ENCODE data around the gene CIROP.

CIROP gene

DNA sequence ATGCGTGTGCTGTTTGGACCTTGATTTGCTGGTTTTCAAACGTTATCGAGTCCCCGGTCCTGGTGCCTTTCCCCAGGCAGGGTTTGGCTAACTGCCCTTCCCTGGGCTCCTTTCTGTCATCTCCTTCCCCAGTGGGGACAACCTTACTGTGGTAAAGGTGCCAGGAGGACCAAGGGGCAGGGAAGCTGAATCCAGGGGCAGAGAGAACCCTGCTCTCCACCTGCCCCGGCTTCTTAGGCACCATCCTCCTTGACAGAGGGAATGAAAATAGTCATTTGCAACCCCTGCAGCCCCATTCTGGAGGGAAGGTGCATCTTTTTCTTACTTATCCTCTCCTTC lies 9.3 kb upstream of the CIROP start:
- H3K27me3 ChIP-seq (ENCODE audit: low read length): no peaks in the 10 kb centered on the region
- H3K4me2 ChIP-seq (ENCODE audit: low read depth, low read length, poor library complexity, severe bottlenecking): no peak overlapping the region
- no peak overlapping the region for H3K4me3 ChIP-seq (ENCODE audit: insufficient read depth, low read length, poor library complexity, severe bottlenecking)
- H3K36me3 ChIP-seq (ENCODE audit: low read length): no peaks in the 10 kb centered on the region
- no peaks in the 10 kb centered on the region for H3K9me3 ChIP-seq (ENCODE audit: insufficient read depth, low read length)
- no peak overlapping the region for H2AFZ ChIP-seq (ENCODE audit: low read depth, low read length, severe bottlenecking)
- no peaks in the 10 kb centered on the region for H4K20me1 ChIP-seq (ENCODE audit: low read depth, low read length)
- no peak for TF ChIP-seq EZH2phosphoT487 (conservative IDR thresholded peaks at IDR 0.05; ENCODE audit: low read length)
- TF ChIP-seq, protein P1, sequence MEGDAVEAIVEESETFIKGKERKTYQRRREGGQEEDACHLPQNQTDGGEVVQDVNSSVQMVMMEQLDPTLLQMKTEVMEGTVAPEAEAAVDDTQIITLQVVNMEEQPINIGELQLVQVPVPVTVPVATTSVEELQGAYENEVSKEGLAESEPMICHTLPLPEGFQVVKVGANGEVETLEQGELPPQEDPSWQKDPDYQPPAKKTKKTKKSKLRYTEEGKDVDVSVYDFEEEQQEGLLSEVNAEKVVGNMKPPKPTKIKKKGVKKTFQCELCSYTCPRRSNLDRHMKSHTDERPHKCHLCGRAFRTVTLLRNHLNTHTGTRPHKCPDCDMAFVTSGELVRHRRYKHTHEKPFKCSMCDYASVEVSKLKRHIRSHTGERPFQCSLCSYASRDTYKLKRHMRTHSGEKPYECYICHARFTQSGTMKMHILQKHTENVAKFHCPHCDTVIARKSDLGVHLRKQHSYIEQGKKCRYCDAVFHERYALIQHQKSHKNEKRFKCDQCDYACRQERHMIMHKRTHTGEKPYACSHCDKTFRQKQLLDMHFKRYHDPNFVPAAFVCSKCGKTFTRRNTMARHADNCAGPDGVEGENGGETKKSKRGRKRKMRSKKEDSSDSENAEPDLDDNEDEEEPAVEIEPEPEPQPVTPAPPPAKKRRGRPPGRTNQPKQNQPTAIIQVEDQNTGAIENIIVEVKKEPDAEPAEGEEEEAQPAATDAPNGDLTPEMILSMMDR (IDR thresholded peaks at IDR 0.05; ENCODE audit: insufficient read depth, low read length, poor library complexity, severe bottlenecking): no peak
- no peaks in the 10 kb centered on the region for H3F3A ChIP-seq (ENCODE audit: insufficient read depth)
- no peak overlapping the region for H3K9ac ChIP-seq (ENCODE audit: low read length)
- H3K9me2 ChIP-seq (replicated peaks; ENCODE audit: insufficient read depth, low read length): no peaks in the 10 kb centered on the region
- H3K27ac ChIP-seq (ENCODE audit: low read depth, low read length): no peak overlapping the region
- no peaks in the 10 kb centered on the region for H3K79me2 ChIP-seq (ENCODE audit: insufficient read depth, low read length)

DNA sequence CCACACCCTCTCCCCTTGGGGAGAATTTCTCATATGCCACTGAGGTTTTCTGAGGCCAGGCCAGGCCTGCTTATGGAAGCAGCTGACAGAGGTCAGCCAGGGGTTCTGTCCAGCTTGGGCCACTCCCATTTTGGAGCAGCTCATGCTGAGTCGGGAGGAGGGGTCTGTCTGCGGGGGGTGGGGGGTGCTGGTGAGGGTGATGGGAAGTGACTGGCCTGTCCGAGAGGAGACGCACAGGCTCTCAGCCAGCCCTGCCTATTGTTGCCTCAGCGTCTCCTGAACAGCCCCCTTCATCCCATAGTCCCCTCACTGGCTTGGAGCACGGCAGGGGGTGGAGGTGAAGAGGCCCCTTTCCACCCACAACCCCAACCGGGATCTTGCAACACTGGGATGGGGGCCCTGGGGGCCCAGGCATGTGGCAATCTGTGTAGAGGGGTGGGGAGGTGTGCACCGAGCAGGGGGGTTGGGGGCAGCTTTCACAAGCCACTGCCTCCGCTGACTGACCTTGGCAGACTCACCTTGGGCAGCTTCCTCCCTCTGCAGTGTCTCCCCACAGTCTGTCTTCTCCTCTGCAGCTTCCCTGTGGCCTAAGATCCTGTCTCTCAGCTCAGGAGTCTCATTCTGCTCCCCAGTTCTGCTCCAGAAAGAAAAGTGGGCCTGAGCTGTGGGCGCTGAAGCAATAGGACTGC lies 8.8 kb upstream of the CIROP start:
- TF ChIP-seq, protein P1 (IDR thresholded peaks at IDR 0.05; ENCODE audit: insufficient read depth, low read length, poor library complexity, severe bottlenecking): no peak
- TF ChIP-seq EZH2phosphoT487 (conservative IDR thresholded peaks at IDR 0.05; ENCODE audit: low read length): no peak
- no peak overlapping the region for H3K27ac ChIP-seq (ENCODE audit: low read depth, low read length)

DNA sequence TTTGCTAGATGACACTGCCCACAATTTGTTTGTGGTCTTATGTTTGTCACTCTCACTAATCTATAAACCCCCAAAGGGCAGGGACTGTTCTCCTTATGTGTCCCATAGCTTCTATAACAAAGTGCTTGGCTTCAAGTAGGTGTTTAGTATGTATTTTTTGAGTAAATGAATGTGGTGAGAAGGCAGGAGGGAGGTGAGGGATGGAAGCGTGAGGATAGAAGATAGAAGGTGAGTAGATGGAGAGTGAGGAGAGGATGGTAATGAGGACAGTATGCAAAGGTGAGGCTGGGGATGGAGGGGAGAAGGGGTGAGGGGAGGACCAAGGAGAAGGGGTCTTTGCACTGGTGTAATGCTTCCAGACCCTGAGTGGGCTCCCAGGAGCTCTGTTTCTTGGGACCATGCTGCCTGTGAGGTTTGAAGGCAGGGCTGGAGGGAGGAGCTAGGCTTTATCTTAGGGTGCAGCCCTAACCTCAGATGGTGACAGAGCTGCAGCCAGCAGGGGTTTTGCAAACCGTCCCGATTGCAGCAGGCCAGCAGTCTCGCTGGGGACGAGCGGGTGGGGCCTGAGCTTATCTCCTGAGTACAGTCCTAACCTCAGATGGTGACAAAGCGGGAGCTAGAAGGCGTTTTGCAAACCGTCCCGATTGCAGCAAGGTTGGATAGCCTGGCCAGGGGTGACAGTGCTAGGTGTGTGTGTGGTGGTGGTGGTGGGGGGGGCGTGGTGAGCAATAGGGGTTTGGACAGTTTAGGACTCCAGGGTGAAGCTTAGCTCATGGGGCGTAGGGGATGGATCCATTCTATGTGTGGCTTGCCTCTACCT lies 7.8 kb upstream of the CIROP start:
- no peaks in the 10 kb centered on the region for H3K9me2 ChIP-seq (replicated peaks; ENCODE audit: insufficient read depth, low read length)
- TF ChIP-seq EZH2phosphoT487 (conservative IDR thresholded peaks at IDR 0.05; ENCODE audit: low read length): no peak
- TF ChIP-seq, protein P1 (IDR thresholded peaks at IDR 0.05; ENCODE audit: insufficient read depth, low read length, poor library complexity, severe bottlenecking): no peak
- H3K4me3 ChIP-seq (ENCODE audit: insufficient read depth, low read length, poor library complexity, severe bottlenecking): no peak overlapping the region
- H3K36me3 ChIP-seq (ENCODE audit: low read length): no peaks in the 10 kb centered on the region
- no peak overlapping the region for H3K9ac ChIP-seq (ENCODE audit: low read length)
- H4K20me1 ChIP-seq (ENCODE audit: low read depth, low read length): no peaks in the 10 kb centered on the region
- no peaks in the 10 kb centered on the region for H3K27me3 ChIP-seq (ENCODE audit: low read length)
- no peak overlapping the region for H3K27ac ChIP-seq (ENCODE audit: low read depth, low read length)
- no peaks in the 10 kb centered on the region for H3K9me3 ChIP-seq (ENCODE audit: insufficient read depth, low read length)
- no peaks in the 10 kb centered on the region for H3F3A ChIP-seq (ENCODE audit: insufficient read depth)
- H3K79me2 ChIP-seq (ENCODE audit: insufficient read depth, low read length): no peaks in the 10 kb centered on the region
- H2AFZ ChIP-seq (ENCODE audit: low read depth, low read length, severe bottlenecking): no peak overlapping the region
- H3K4me2 ChIP-seq (ENCODE audit: low read depth, low read length, poor library complexity, severe bottlenecking): no peak overlapping the region

More for the DNA sequence above, 8.8 kb upstream of the CIROP start:
- Histone ChIP-seq H2AFZ (ENCODE audit: low read depth, low read length, severe bottlenecking) (no peak overlapping the region), H3F3A (ENCODE audit: insufficient read depth) (no peaks in the 10 kb centered on the region), H3K36me3 (ENCODE audit: low read length) (no peaks in the 10 kb centered on the region), H3K9me2 (replicated peaks; ENCODE audit: insufficient read depth, low read length) (no peaks in the 10 kb centered on the region), H3K9me3 (ENCODE audit: insufficient read depth, low read length) (no peaks in the 10 kb centered on the region), H3K9ac (ENCODE audit: low read length) (no peak overlapping the region), H3K79me2 (ENCODE audit: insufficient read depth, low read length) (no peaks in the 10 kb centered on the region), H3K4me2 (ENCODE audit: low read depth, low read length, poor library complexity, severe bottlenecking) (no peak overlapping the region), H3K27me3 (ENCODE audit: low read length) (no peaks in the 10 kb centered on the region), H3K4me3 (ENCODE audit: insufficient read depth, low read length, poor library complexity, severe bottlenecking) (no peak overlapping the region), H4K20me1 (ENCODE audit: low read depth, low read length) (no peaks in the 10 kb centered on the region)

Data from SU-DHL-6 (cell line).